IMR-90 (cell line): ENCODE measurements around the gene MMP25. TPM values are rescaled to one million over a fixed set of nuclear protein-coding genes. Genes with fewer than 3 reads are reported as not detected.

ENCODE experiments used
- ATAC-seq: fragments of 200-7000 bp; cut with Tn5 transposase; 2 replicates; pipeline ENCODE4 v1.9.1; 2020; ENCODE audit warnings: low read depth, mild to moderate bottlenecking, moderate library complexity
- BruUV-seq: library from RNA; stranded (reverse); fragments of 400-500 nt; replicated peaks from 2 replicates; lab custom pipeline; 2021; lab: Mats Ljungman, UMichigan
- CTCF ChIA-PET: fragments of 300-600 bp; formaldehyde crosslinking; extraction: SDS; loops from one replicate; lab custom pipeline; 2021; ENCODE audit warnings: antibody characterized with exemption; lab: Yijun Ruan, JAX
- POLR2A ChIA-PET: fragments of 300-600 bp; sonication (Branson Sonifier 250); formaldehyde crosslinking; loops from one replicate; lab custom pipeline; 2022; ENCODE audit warnings: antibody characterized with exemption; ENCODE audit not compliant: unreplicated experiment; lab: Charles Lee
- DNase-seq: peaks from one replicate; pipeline ENCODE4 v3.0.0; 2013
- H2AFZ ChIP-seq: replicated peaks from 2 replicates; pipeline ENCODE3; 2013; ENCODE audit warnings: low read length, mild to moderate bottlenecking; ENCODE audit not compliant: poor library complexity
- H2AK5ac ChIP-seq: 2 replicates; pipeline ENCODE4 v1.6.1; 2013; ENCODE audit warnings: low read depth, low read length, inconsistent platforms
- H2AK9ac ChIP-seq: replicated peaks from 2 replicates; pipeline ENCODE3; 2013; ENCODE audit warnings: mild to moderate bottlenecking, low read depth, low read length, moderate library complexity; ENCODE audit not compliant: poor library complexity
- H2BK120ac ChIP-seq: 2 replicates; pipeline ENCODE4 v1.6.1; 2013; ENCODE audit warnings: low read depth, low read length, inconsistent platforms
- H2BK15ac ChIP-seq: 3 replicates; pipeline ENCODE4 v1.6.1; 2013; ENCODE audit warnings: low read depth, low read length, inconsistent platforms
- H2BK20ac ChIP-seq: 2 replicates; pipeline ENCODE4 v1.6.1; 2013; ENCODE audit warnings: low read depth, mild to moderate bottlenecking, inconsistent platforms, low read length, moderate library complexity
- H2BK5ac ChIP-seq: 2 replicates; pipeline ENCODE4 v1.6.1; 2013; ENCODE audit warnings: mild to moderate bottlenecking, low read depth, low read length, inconsistent platforms; ENCODE audit not compliant: poor library complexity, severe bottlenecking
- H3K14ac ChIP-seq: replicated peaks from 2 replicates; pipeline ENCODE4 v1.6.1; 2013; ENCODE audit warnings: low read depth, low read length, inconsistent platforms
- H3K18ac ChIP-seq: 2 replicates; pipeline ENCODE4 v1.6.1; 2013; ENCODE audit warnings: low read depth, low read length, control low read depth
- H3K23ac ChIP-seq: 2 replicates; pipeline ENCODE4 v1.6.1; 2013; ENCODE audit warnings: low read depth, low read length, inconsistent platforms
- H3K27ac ChIP-seq: 2 replicates; pipeline ENCODE4 v1.5.1; 2013; ENCODE audit warnings: mild to moderate bottlenecking, control low read depth, low read length; ENCODE audit not compliant: insufficient read depth
- H3K27me3 ChIP-seq: 2 replicates; pipeline ENCODE4 v1.6.1; 2013; ENCODE audit warnings: low read length; ENCODE audit not compliant: control insufficient read depth, insufficient read depth
- H3K36me3 ChIP-seq: 2 replicates; pipeline ENCODE4 v1.6.1; 2013; ENCODE audit warnings: low read length, mixed read lengths; ENCODE audit not compliant: control insufficient read depth, insufficient read depth
- H3K4ac ChIP-seq: 2 replicates; pipeline ENCODE4 v1.6.1; 2013; ENCODE audit warnings: low read depth, low read length, inconsistent platforms
- H3K4me1 ChIP-seq: 2 replicates; pipeline ENCODE4 v1.6.1; 2013; ENCODE audit warnings: low read length, mixed read lengths; ENCODE audit not compliant: control insufficient read depth, insufficient read depth
- H3K4me2 ChIP-seq: 2 replicates; pipeline ENCODE4 v1.6.1; 2013; ENCODE audit warnings: low read depth, mild to moderate bottlenecking, control low read depth, low read length, moderate library complexity
- H3K4me3 ChIP-seq: 2 replicates; pipeline ENCODE4 v1.5.1; 2013; ENCODE audit warnings: low read depth, mild to moderate bottlenecking, control low read depth, low read length, moderate library complexity; ENCODE audit not compliant: insufficient read depth
- H3K56ac ChIP-seq: 2 replicates; pipeline ENCODE4 v1.6.1; 2013; ENCODE audit warnings: low read length, inconsistent platforms; ENCODE audit not compliant: insufficient read depth; ENCODE audit errors: extremely low read depth
- H3K79me1 ChIP-seq, 2 experiments: 2 replicates each; pipeline ENCODE4 v1.6.1; 2013; ENCODE audit warnings: low read length in 2 of 2, inconsistent platforms in 1 of 2, low read depth in 1 of 2
- H3K9ac ChIP-seq: 2 replicates; pipeline ENCODE4 v1.6.1; 2013; ENCODE audit warnings: low read depth, low read length, control low read depth
- H3K9me1 ChIP-seq: 2 replicates; pipeline ENCODE4 v1.6.1; 2013; ENCODE audit warnings: low read length, inconsistent platforms; ENCODE audit not compliant: insufficient read depth
- H3K9me3 ChIP-seq: 2 replicates; pipeline ENCODE4 v1.6.1; 2013; ENCODE audit warnings: low read length; ENCODE audit not compliant: control insufficient read depth, insufficient read depth
- H4K20me1 ChIP-seq: 2 replicates; pipeline ENCODE4 v1.6.1; 2013; ENCODE audit warnings: low read length, inconsistent platforms; ENCODE audit not compliant: insufficient read depth
- H4K5ac ChIP-seq: 2 replicates; pipeline ENCODE4 v1.6.1; 2013; ENCODE audit warnings: mild to moderate bottlenecking, low read depth, low read length, control low read depth
- H4K8ac ChIP-seq, 2 experiments: 2 replicates each; pipeline ENCODE4 v1.6.1; 2013; ENCODE audit warnings: low read depth in 2 of 2, low read length in 2 of 2, control low read depth in 1 of 2, inconsistent platforms in 1 of 2
- H4K91ac ChIP-seq: 2 replicates; pipeline ENCODE4 v1.6.1; 2013; ENCODE audit warnings: low read depth, low read length, inconsistent platforms; ENCODE audit not compliant: insufficient read depth
- BHLHE40 ChIP-seq: fragments of 150-350 bp; IDR thresholded peaks from 2 replicates; pipeline ENCODE4 v1.6.1; 2016; ENCODE audit warnings: mild to moderate bottlenecking, low read depth, low read length
- CTCF ChIP-seq: conservative IDR thresholded peaks from 2 replicates; pipeline ENCODE4 v1.5.1; 2012; ENCODE audit warnings: mild to moderate bottlenecking, low read depth, low read length, improper control_type of control experiment
- ELK1 ChIP-seq: fragments of 150-350 bp; IDR thresholded peaks from 2 replicates; pipeline ENCODE4 v1.6.1; 2016; ENCODE audit warnings: low read depth, mild to moderate bottlenecking, low read length, moderate library complexity, borderline replicate concordance
- MAFK ChIP-seq: IDR thresholded peaks from 2 replicates; pipeline ENCODE4 v1.6.1; 2012; ENCODE audit warnings: low read depth, low read length, improper control_type of control experiment
- RAD21 ChIP-seq: IDR thresholded peaks from 2 replicates; pipeline ENCODE4 v1.6.1; 2012; ENCODE audit warnings: low read length, improper control_type of control experiment
- WGBS, 2 experiments: methylation state at CpG; one replicate each; pipeline versions ENCODE4 v1.1.5 to v1.1.7; 2013; ENCODE audit warnings: missing lambda C conversion rate in 2 of 2; ENCODE audit not compliant: insufficient read length in 1 of 2; ENCODE audit errors: extremely low coverage in 2 of 2; 5-methylcytosine and 5-hydroxymethylcytosine counted together
- dilution Hi-C: fragments of 300-500 bp; cut with HindIII; formaldehyde crosslinking; loops from one replicate; pipeline ENCODE4 v1.14.3; 2018; ENCODE audit warnings: low sequenced_read_pairs; ENCODE audit not compliant: unreplicated experiment
- in situ Hi-C: fragments of 300-500 bp; cut with MboI; formaldehyde crosslinking; loops from 3 replicates; pipeline ENCODE4 v1.14.3; 2019; ENCODE audit warnings: low sequenced_read_pairs, inconsistent platforms, mixed read lengths
- intact Hi-C: fragments of 100-400 bp; cut with micrococcal nuclease; formaldehyde crosslinking; loops from 2 replicates; pipeline ENCODE4 v1.10.0; 2022
- polyA plus RNA-seq, 3 experiments: library from polyadenylated mRNA; depleted of rRNA; stranded (reverse); fragments of >200 nt; gene quantifications; 2 replicates each; pipeline ENCODE4 v1.2.3, GENCODE V29; 2012; ENCODE audit warnings: low replicate concordance in 1 of 3
- total RNA-seq: library from RNA; depleted of rRNA; stranded (reverse); fragments of >200 nt; gene quantifications from 2 replicates; pipeline ENCODE4 v1.2.3, GENCODE V29; 2012

The MMP25 gene
- total and polyA plus RNA-seq, 2 of the 4 experiments (the other 2 are of a cell fraction) = 0.07 TPM; not detected in 1

GRCh38 chr16:3013998-3014690, 32.2 kb upstream of the MMP25 start:
- no peak overlapping the region for H2BK5ac ChIP-seq
- H3K9me3 ChIP-seq = no peaks in the 10 kb centered on the region
- no peak overlapping the region for H2BK15ac ChIP-seq
- no peak overlapping the region for H2AK9ac ChIP-seq
- ATAC-seq = no peak
- H2AFZ ChIP-seq = no peak overlapping the region
- ChIA-PET CTCF (no interaction called here), POLR2A (no interaction called here)
- H3K56ac ChIP-seq = no peak overlapping the region
- intact Hi-C loops (no loop called here), dilution Hi-C loops (no loop called here), in situ Hi-C loops (no loop called here)
- no peak overlapping the region for H3K27ac ChIP-seq
- H2AK5ac ChIP-seq = no peak overlapping the region
- H3K4ac ChIP-seq = no peak overlapping the region
- H3K18ac ChIP-seq = no peak overlapping the region
- peaks cover 3% of the 10 kb centered on the region; the same call in 1 of the 2 replicates for H3K4me1 ChIP-seq
- peaks cover 4% of the 10 kb centered on the region; the same call in 1 of the 2 replicates for H4K20me1 ChIP-seq
- H3K4me2 ChIP-seq = no peak overlapping the region
- no TSS peak for BruUV-seq
- no peaks in the 10 kb centered on the region for H3K9me1 ChIP-seq
- no peak overlapping the region for H4K8ac ChIP-seq
- no peak overlapping the region for H4K5ac ChIP-seq
- WGBS, 2 experiments = 33% methylated on average over 1 of the region's 12 CpGs; no CpG with 5 or more reads in 1 of the 2 experiments
- no peak overlapping the region for H3K9ac ChIP-seq
- no peaks in the 10 kb centered on the region for H3K79me1 ChIP-seq
- no peak overlapping the region for H3K14ac ChIP-seq
- DNase-seq = no peak
- H2BK20ac ChIP-seq = no peak overlapping the region
- no peaks in the 10 kb centered on the region for H3K36me3 ChIP-seq
- no peak overlapping the region for H3K23ac ChIP-seq
- peaks cover 36% of the 10 kb centered on the region for H3K27me3 ChIP-seq
- TF ChIP-seq MAFK (no peak), RAD21 (no peak), CTCF (no peak), BHLHE40 (no peak), ELK1 (no peak)
- H3K4me3 ChIP-seq = no peak overlapping the region
- no peak overlapping the region for H4K91ac ChIP-seq
- no peak overlapping the region for H2BK120ac ChIP-seq
